Heart left ventricle (tissue), 16 donors: ENCODE results near the gene TRIM8. TPM values are rescaled to one million over a fixed set of nuclear protein-coding genes. Genes with fewer than 3 reads are reported as not detected.

Experiments
- ATAC-seq, 4 donors: fragments of 200-7000 bp; cut with Tn5 transposase; one replicate each; pipeline ENCODE4 v1.9.1; 2020 to 2022; ENCODE audit warnings: moderate library complexity in 4 of 4, mild to moderate bottlenecking in 3 of 4, moderate number of reproducible peaks in 1 of 4
- DNase-seq, 5 donors: peaks; one replicate each; pipeline ENCODE4 v3.0.0-alpha.2; 2020
- H3K27ac ChIP-seq, 12 donors: fragments of 200-600 bp; sonication (generic) in 4 of 12; one replicate each; pipeline versions ENCODE4 v1.5.0 to v1.8.0; 2016 to 2022; ENCODE audit warnings: mild to moderate bottlenecking in 2 of 12
- H3K27me3 ChIP-seq, 9 donors: fragments of 200-600 bp; sonication (generic) in 2 of 9; one replicate each; pipeline versions ENCODE4 v1.5.1 to v1.8.0; 2016 to 2022; ENCODE audit warnings: mild to moderate bottlenecking in 3 of 9
- H3K36me3 ChIP-seq, 9 donors: fragments of 200-600 bp; sonication (generic) in 2 of 9; one replicate each; pipeline versions ENCODE4 v1.5.0 to v1.8.0; 2018 to 2022; ENCODE audit warnings: mild to moderate bottlenecking in 2 of 9
- H3K4me1 ChIP-seq, 12 donors: fragments of 200-600 bp; sonication (generic) in 4 of 12; one replicate each; pipeline versions ENCODE4 v1.5.0 to v1.8.0; 2016 to 2022; ENCODE audit warnings: mild to moderate bottlenecking in 3 of 12
- H3K4me3 ChIP-seq, 12 donors: fragments of 200-600 bp; sonication (generic) in 4 of 12; one replicate each; pipeline versions ENCODE4 v1.5.0 to v1.8.0; 2017 to 2022; ENCODE audit warnings: mild to moderate bottlenecking in 9 of 12, moderate library complexity in 4 of 12
- H3K9me3 ChIP-seq, 12 donors: fragments of 200-600 bp; sonication (generic) in 4 of 12; one replicate each; pipeline versions ENCODE4 v1.5.0 to v1.8.0; 2016 to 2022; ENCODE audit warnings: mild to moderate bottlenecking in 1 of 12
- POLR2A ChIP-seq, 2 donors: fragments of 450-650 bp; IDR thresholded peaks; one replicate each; pipeline ENCODE4 v1.6.1; 2017; ENCODE audit warnings: antibody characterized with exemption in 2 of 2, mild to moderate bottlenecking in 2 of 2, moderate library complexity in 2 of 2
- WGBS, 4 donors: extraction: QIAGEN DNeasy Blood & Tissue Kit in 2 of 4; methylation state at CpG; one replicate each; pipeline versions ENCODE4 v1.1.5 to v1.1.7; 2013 to 2018; 5-methylcytosine and 5-hydroxymethylcytosine counted together
- intact Hi-C, 10 donors: fragments of 100-400 bp; cut with DNase I; formaldehyde crosslinking; loops; one replicate each; pipeline versions ENCODE4 v1.11.1 to v1.14.2; 2022
- polyA plus RNA-seq, 2 donors: library from polyadenylated mRNA; stranded (reverse); fragments of 200-250 nt; gene quantifications; one replicate each; pipeline ENCODE4 v1.2.3, GENCODE V29; 2013
- total RNA-seq, 9 donors: library from RNA; depleted of rRNA in 2 of 9; stranded (reverse); fragments of >200 nt in 2 of 9; fragmentation: NEBNext Ultra II Directional in 3 of 9; extraction: Animal tissue kit (Norgen Biotek cat#: 25700) in 3 of 9; gene quantifications; one replicate each; pipeline versions ENCODE4 v1.1.0 to v1.2.4, GENCODE V29; 2016 to 2023
- TF ChIP-seq, protein P1 (sequence below), 12 donors: fragments of 200-600 bp; sonication (generic) in 4 of 12; IDR thresholded peaks; one replicate each; pipeline versions ENCODE4 v1.5.0 to v1.8.0; 2018 to 2022; ENCODE audit warnings: antibody characterized with exemption in 12 of 12, mild to moderate bottlenecking in 5 of 12
- donor health status: ischemic (EF 13 %, LVEDD 7.1; RV severe dilation, severe dysfunction).
- donor health status: healthy with polysubstance abuse.
- donor health status: DM: no; HTN: yes; CAD: no.
- donor health status: DM: no; HTN: no; CAD: no.
- donor health status: ischemic (EF 25% LVEDD 6.9; RV normal size, moderate dysfunction).
- donor health status: ischemic (EF 25% LVEDD 5.7; RV mildly dilated, moderate dysfunction).
- donor health status: healthy.
- donor health status: DM: yes; HTN: yes; CAD: no.
- donor health status: ischemic (EF 35%, LVEDD 5.7; RV mildly dilated, moderate dysfunction).
- donor health status: nonischemic (EF 11% LVEDD 7.7; RV severe dilation, severe dysfunction).
- donor health status: DM: yes; HTN: yes; CAD: no.
- donor health status: PGD.
- donor health status: ischemic (EF 29% LVEDD 5.4; RV normal size, mild dysfunction).
- donor health status: nonischemic (EF 23%, LVEDD 6.1; RV moderate dilation, normal function).

TRIM8 gene
- total and polyA plus RNA-seq, 11 donors: 38.9 to 225 (median 102) TPM

- no peak for TF ChIP-seq POLR2A (IDR thresholded peaks at IDR 0.05)
- TF ChIP-seq, protein P1, sequence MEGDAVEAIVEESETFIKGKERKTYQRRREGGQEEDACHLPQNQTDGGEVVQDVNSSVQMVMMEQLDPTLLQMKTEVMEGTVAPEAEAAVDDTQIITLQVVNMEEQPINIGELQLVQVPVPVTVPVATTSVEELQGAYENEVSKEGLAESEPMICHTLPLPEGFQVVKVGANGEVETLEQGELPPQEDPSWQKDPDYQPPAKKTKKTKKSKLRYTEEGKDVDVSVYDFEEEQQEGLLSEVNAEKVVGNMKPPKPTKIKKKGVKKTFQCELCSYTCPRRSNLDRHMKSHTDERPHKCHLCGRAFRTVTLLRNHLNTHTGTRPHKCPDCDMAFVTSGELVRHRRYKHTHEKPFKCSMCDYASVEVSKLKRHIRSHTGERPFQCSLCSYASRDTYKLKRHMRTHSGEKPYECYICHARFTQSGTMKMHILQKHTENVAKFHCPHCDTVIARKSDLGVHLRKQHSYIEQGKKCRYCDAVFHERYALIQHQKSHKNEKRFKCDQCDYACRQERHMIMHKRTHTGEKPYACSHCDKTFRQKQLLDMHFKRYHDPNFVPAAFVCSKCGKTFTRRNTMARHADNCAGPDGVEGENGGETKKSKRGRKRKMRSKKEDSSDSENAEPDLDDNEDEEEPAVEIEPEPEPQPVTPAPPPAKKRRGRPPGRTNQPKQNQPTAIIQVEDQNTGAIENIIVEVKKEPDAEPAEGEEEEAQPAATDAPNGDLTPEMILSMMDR (IDR thresholded peaks at IDR 0.05): no peak
- no peak for DNase-seq
- Histone ChIP-seq H3K4me3 (no peak overlapping the region), H3K27ac (no peak overlapping the region), H3K9me3 (no peaks in the 10 kb centered on the region), H3K27me3 (no peaks in the 10 kb centered on the region), H3K4me1 (peaks cover 0 to 5% (median 0%) of the 10 kb centered on the region in 12 donors), H3K36me3 (peaks cover 0 to 75% (median 47%) of the 10 kb centered on the region in 9 donors)
- 97 to 100% (median 99%) methylated on average over 3 of the region's 3 CpGs for WGBS, 4 donors
- ATAC-seq: no peak
- intact Hi-C loops: no loop called here
Observed at GRCh38 chr10:102696736-102697135, 52.5 kb downstream of the TRIM8 start.

DNA sequence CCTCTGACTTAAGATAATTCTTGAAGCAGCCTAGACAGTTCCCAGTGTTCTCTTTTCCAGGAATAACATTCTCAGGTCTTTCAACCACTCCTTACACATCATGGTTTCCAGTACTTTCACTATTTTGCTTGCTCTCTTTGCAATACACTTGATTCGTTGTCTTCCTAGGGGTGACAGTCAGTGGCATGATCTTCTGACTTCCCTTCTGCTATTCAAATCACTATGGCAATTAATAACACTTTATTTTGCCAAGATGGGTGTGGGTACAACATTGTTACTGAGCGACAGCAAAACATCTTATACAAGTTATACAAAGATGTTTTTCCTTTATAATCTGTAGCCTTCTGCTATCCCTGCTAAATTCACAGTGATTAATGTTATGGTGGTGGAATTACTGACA lies 54.6 kb downstream of the TRIM8 start:
- DNase-seq (no peak), ATAC-seq (no peak)
- H3K4me1 ChIP-seq: peaks cover 0 to 5% (median 0%) of the 10 kb centered on the region in 12 donors
- peaks cover 0 to 57% (median 47%) of the 10 kb centered on the region in 9 donors for H3K36me3 ChIP-seq
- intact Hi-C loops: no loop called here
- H3K9me3 ChIP-seq: no peaks in the 10 kb centered on the region
- WGBS, 4 donors: 86 to 92% (median 87%) methylated on average over 2 of the region's 2 CpGs
- H3K27ac ChIP-seq: no peak overlapping the region
- no peaks in the 10 kb centered on the region for H3K27me3 ChIP-seq
- no peak overlapping the region for H3K4me3 ChIP-seq
- TF ChIP-seq POLR2A (IDR thresholded peaks at IDR 0.05): no peak
- TF ChIP-seq, protein P1 (IDR thresholded peaks at IDR 0.05): no peak

DNA sequence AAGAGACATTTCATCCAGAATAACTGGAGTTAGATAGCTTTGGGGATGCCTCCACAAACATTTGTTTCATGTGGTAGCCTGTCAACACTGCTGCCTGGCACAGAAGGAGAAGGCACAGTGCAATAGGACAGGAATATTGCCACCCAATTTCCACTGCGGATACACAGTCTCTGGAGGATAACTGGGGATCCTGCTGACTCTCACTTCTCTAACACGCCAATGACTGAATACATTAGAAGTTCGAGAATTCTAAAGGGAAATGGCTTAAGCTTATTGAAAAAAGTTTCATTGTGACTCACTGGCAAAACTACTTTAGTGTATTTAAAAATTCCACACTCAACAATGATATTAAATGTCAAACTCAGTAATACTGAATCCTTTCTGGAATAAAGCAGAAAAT lies 57.0 kb downstream of the TRIM8 start:
- no peak overlapping the region for H3K27ac ChIP-seq

GRCh38 chr10:102701796-102702195 lies 57.5 kb downstream of the TRIM8 start:
- H3K9me3 ChIP-seq: no peaks in the 10 kb centered on the region
- no peak overlapping the region for H3K27ac ChIP-seq
- intact Hi-C loops: no loop called here
- 94 to 99% (median 96%) methylated on average over 3 of the region's 3 CpGs for WGBS, 4 donors
- H3K27me3 ChIP-seq: no peaks in the 10 kb centered on the region
- H3K4me3 ChIP-seq: no peak overlapping the region
- TF ChIP-seq POLR2A (IDR thresholded peaks at IDR 0.05): no peak
- TF ChIP-seq, protein P1 (IDR thresholded peaks at IDR 0.05): no peak
- peaks cover 0 to 9% (median 0%) of the 10 kb centered on the region in 12 donors for H3K4me1 ChIP-seq
- peaks cover 0 to 43% (median 25%) of the 10 kb centered on the region in 9 donors for H3K36me3 ChIP-seq
- no peak for ATAC-seq
- no peak for DNase-seq

More for the DNA sequence above, 57.0 kb downstream of the TRIM8 start:
- TF ChIP-seq POLR2A (IDR thresholded peaks at IDR 0.05): no peak
- TF ChIP-seq, protein P1 (IDR thresholded peaks at IDR 0.05): no peak
- no peak for DNase-seq
- no peaks in the 10 kb centered on the region for H3K27me3 ChIP-seq
- no peak overlapping the region for H3K4me3 ChIP-seq
- WGBS, 4 donors: 60 to 84% (median 73%) methylated on average over 3 of the region's 3 CpGs
- intact Hi-C loops: no loop called here
- no peaks in the 10 kb centered on the region for H3K9me3 ChIP-seq
- ATAC-seq: peak; percentile 51 to 82 (median 60)
- H3K4me1 ChIP-seq: peaks cover 0 to 9% (median 0%) of the 10 kb centered on the region in 12 donors
- H3K36me3 ChIP-seq: peaks cover 0 to 48% (median 30%) of the 10 kb centered on the region in 9 donors
